Keratinocyte (primary cell): Measurements from ENCODE around the gene STUB1. TPM values are rescaled to one million over a fixed set of nuclear protein-coding genes. Genes with fewer than 3 reads are reported as not detected.

Experiments
- DNase-seq: peaks from one replicate; pipeline ENCODE4 v3.0.0-alpha.2; 2011; ENCODE audit warnings: low read depth, missing footprints, low spot score
- FAIRE-seq: peaks from 2 replicates; lab custom pipeline; 2011; peaks lifted over from hg19 to GRCh38; lab: Jason Lieb, UNC
- H2AFZ ChIP-seq: 2 replicates; pipeline ENCODE4 v1.6.0; 2012; ENCODE audit warnings: low read length, control low read depth, inconsistent platforms; ENCODE audit not compliant: control insufficient read depth
- H3K27ac ChIP-seq: 2 replicates; pipeline ENCODE4 v1.5.1; 2011; ENCODE audit warnings: low read length; ENCODE audit not compliant: control insufficient read depth, insufficient read depth
- H3K27me3 ChIP-seq: 3 replicates; pipeline ENCODE4 v1.6.0; 2011; ENCODE audit warnings: low read length; ENCODE audit not compliant: control insufficient read depth, insufficient read depth; ENCODE audit errors: extremely low read depth
- H3K36me3 ChIP-seq, 2 experiments: 2 replicates in 1 of 2; 3 replicates in 1 of 2; pipeline ENCODE4 v1.5.1; 2011; ENCODE audit warnings: low read length in 2 of 2, mild to moderate bottlenecking in 1 of 2; ENCODE audit not compliant: control insufficient read depth in 2 of 2, insufficient read depth in 2 of 2; ENCODE audit errors: extremely low read depth in 1 of 2
- H3K4me1 ChIP-seq: 3 replicates; pipeline ENCODE4 v1.5.1; 2011; ENCODE audit warnings: low read length; ENCODE audit not compliant: control insufficient read depth, insufficient read depth; ENCODE audit errors: extremely low read depth
- H3K4me2 ChIP-seq: 3 replicates; pipeline ENCODE4 v1.6.0; 2011; ENCODE audit warnings: low read depth, low read length; ENCODE audit not compliant: control insufficient read depth, insufficient read depth; ENCODE audit errors: extremely low read depth
- H3K4me3 ChIP-seq, 3 experiments: fragments of 200-600 bp in 1 of 3; sonication (generic) in 1 of 3; 2 replicates in 2 of 3; 3 replicates in 1 of 3; pipeline ENCODE4 v1.5.1; 2011 to 2016; ENCODE audit warnings: low read length in 3 of 3, mild to moderate bottlenecking in 3 of 3, control low read depth in 2 of 3, inconsistent platforms in 1 of 3, low read depth in 1 of 3, mixed read lengths in 1 of 3, mixed run types in 1 of 3, moderate library complexity in 1 of 3; ENCODE audit not compliant: control insufficient read depth in 2 of 3, insufficient read depth in 2 of 3; ENCODE audit errors: extremely low read depth in 1 of 3
- H3K79me2 ChIP-seq: 2 replicates; pipeline ENCODE4 v1.6.0; 2012; ENCODE audit warnings: low read length; ENCODE audit not compliant: control insufficient read depth, insufficient read depth
- H3K9ac ChIP-seq: 3 replicates; pipeline ENCODE4 v1.6.0; 2011; ENCODE audit warnings: low read length; ENCODE audit not compliant: control insufficient read depth, insufficient read depth; ENCODE audit errors: extremely low read depth
- H3K9me1 ChIP-seq: 3 replicates; pipeline ENCODE4 v1.6.0; 2011; ENCODE audit warnings: low read length; ENCODE audit not compliant: control insufficient read depth, insufficient read depth; ENCODE audit errors: extremely low read depth
- H3K9me3 ChIP-seq: 2 replicates; pipeline ENCODE4 v1.5.1; 2012; ENCODE audit warnings: low read depth, low read length; ENCODE audit not compliant: control insufficient read depth
- H4K20me1 ChIP-seq: 3 replicates; pipeline ENCODE4 v1.6.0; 2011; ENCODE audit warnings: low read length; ENCODE audit not compliant: control insufficient read depth, insufficient read depth; ENCODE audit errors: extremely low read depth
- EZH2 ChIP-seq: IDR thresholded peaks from one replicate; pipeline ENCODE4 v1.6.1; 2012; ENCODE audit warnings: inconsistent platforms, mild to moderate bottlenecking, low read length, moderate library complexity
- dilution Hi-C: fragments of 300-500 bp; cut with MboI; formaldehyde crosslinking; loops from one replicate; pipeline ENCODE4 v1.7.0; 2020; ENCODE audit warnings: low sequenced_read_pairs; ENCODE audit not compliant: extremely low pct_ligation_motif_present
- polyA plus RNA-seq, 5 experiments: library from polyadenylated mRNA; depleted of rRNA in 3 of 5; stranded (reverse) in 3 of 5; stranded (forward) in 1 of 5; unstranded in 1 of 5; fragments of >200 nt; gene quantifications; 1 replicate in 1 of 5; 2 replicates in 3 of 5; 3 replicates in 1 of 5; pipeline versions ENCODE4 v1.2.1 to v1.2.3, GENCODE V29; 2011 to 2012; ENCODE audit warnings: missing spikeins in 2 of 5, low read depth in 1 of 5, low replicate concordance in 1 of 5
- TF ChIP-seq, protein P1 (sequence below), 3 experiments: IDR thresholded peaks in 1 of 3; conservative IDR thresholded peaks in 1 of 3; optimal IDR thresholded peaks in 1 of 3; 2 replicates in 2 of 3; 3 replicates in 1 of 3; pipeline versions ENCODE3 to v1.5.1; 2011; ENCODE audit warnings: low read length in 3 of 3, mild to moderate bottlenecking in 3 of 3, moderate library complexity in 2 of 3, control low read depth in 1 of 3, inconsistent platforms in 1 of 3; ENCODE audit not compliant: insufficient read depth in 2 of 3; ENCODE audit errors: extremely low read depth in 1 of 3

The STUB1 gene
- polyA plus RNA-seq, 1 donor (not counting 4 experiments of a cell fraction or from before 2014, with no cell fraction given): 124 TPM

DNA sequence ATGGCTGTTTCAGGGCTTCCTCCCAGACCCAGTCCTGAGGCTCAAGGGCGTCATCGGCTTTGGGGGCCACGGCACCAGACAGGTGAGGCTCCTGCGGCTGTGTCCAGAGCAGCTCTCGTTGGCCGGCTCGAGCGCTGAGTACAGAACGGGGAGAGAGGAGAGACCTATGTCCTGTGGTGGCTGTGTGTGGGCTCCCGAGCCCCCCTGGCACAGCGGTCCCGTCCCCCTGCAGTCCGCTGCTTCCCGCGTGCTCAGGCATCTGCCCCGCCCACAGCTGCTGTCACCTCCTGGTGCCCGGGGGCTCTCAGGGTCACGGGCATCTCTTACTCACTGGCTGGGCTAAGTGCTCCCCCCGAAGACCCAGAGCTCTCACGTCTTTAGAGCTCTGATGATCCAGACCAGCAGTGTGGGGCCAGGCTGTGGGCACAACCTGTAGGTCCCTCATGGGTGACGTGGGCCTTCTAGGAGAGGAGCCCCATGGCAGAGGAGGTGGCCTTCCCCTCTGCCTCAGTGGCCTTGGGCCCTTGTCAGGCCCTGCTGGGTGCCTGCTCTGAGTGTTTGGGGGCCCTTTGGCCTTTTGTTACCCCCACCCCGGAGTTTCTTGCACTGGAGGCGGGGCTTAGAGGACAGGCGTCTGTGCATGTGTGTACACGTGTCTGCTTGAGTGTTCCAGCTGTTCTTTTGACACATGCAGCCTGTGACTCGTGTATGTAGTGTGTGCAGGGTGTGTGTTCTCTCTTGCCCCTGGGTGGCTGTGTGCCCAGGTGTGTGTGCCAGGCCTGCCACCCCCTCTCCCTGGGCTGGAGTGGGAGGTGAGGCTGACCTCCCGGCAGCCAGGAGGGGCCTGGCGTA, 27.5 kb upstream of the STUB1 start:
- Histone ChIP-seq H3K4me3 (no peak overlapping the region), H4K20me1 (no peaks in the 10 kb centered on the region), H3K27ac (no peak overlapping the region), H3K36me3 (peaks cover 6 to 7% of the 10 kb centered on the region in 2 experiments), H3K9me1 (no peaks in the 10 kb centered on the region), H3K79me2 (peaks cover 4% of the 10 kb centered on the region), H3K9ac (no peak overlapping the region), H3K4me2 (no peak overlapping the region), H3K27me3 (no peaks in the 10 kb centered on the region), H3K4me1 (peaks cover 11% of the 10 kb centered on the region), H3K9me3 (no peaks in the 10 kb centered on the region), H2AFZ (no peak overlapping the region)
- TF ChIP-seq EZH2: no peak
- TF ChIP-seq, protein P1, sequence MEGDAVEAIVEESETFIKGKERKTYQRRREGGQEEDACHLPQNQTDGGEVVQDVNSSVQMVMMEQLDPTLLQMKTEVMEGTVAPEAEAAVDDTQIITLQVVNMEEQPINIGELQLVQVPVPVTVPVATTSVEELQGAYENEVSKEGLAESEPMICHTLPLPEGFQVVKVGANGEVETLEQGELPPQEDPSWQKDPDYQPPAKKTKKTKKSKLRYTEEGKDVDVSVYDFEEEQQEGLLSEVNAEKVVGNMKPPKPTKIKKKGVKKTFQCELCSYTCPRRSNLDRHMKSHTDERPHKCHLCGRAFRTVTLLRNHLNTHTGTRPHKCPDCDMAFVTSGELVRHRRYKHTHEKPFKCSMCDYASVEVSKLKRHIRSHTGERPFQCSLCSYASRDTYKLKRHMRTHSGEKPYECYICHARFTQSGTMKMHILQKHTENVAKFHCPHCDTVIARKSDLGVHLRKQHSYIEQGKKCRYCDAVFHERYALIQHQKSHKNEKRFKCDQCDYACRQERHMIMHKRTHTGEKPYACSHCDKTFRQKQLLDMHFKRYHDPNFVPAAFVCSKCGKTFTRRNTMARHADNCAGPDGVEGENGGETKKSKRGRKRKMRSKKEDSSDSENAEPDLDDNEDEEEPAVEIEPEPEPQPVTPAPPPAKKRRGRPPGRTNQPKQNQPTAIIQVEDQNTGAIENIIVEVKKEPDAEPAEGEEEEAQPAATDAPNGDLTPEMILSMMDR (optimal IDR thresholded peaks at IDR 0.05 in 1 of 3, IDR thresholded peaks at IDR 0.05 in 1 of 3, conservative IDR thresholded peaks at IDR 0.05 in 1 of 3; ENCODE audit: extremely low read depth in 1 of 3, insufficient read depth in 2 of 3, low read length in 3 of 3): no peak
- dilution Hi-C loops: no loop called here
- no peak for FAIRE-seq
- no peak for DNase-seq

DNA sequence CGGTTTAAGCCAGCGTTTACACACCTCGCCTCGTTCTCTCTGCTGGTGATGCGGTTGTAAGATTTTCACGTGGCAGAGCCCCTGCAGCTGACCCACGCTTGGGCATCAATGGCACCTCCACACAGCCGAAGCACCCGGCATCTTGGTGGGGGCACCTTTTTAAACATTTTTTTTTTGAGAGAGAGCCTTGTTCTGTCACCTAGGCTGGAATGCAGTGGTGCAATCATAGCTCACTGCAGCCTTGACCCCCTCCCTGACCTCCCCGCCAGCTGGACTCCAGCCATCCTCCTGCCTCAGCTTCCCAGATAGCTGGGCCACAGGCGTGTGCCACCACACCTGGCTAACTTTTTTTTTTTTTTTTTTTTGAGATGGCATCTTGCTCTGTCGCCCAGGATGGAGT, 26.2 kb upstream of the STUB1 start:
- dilution Hi-C loops: no loop called here
- H3K9ac ChIP-seq: no peak overlapping the region
- no peaks in the 10 kb centered on the region for H3K9me3 ChIP-seq
- no peak overlapping the region for H2AFZ ChIP-seq
- peaks cover 7% of the 10 kb centered on the region for H3K4me1 ChIP-seq
- H3K27me3 ChIP-seq: no peaks in the 10 kb centered on the region
- DNase-seq: no peak
- peaks cover 3% of the 10 kb centered on the region for H3K79me2 ChIP-seq
- peaks cover 6 to 7% of the 10 kb centered on the region in 2 experiments for H3K36me3 ChIP-seq
- H3K27ac ChIP-seq: no peak overlapping the region
- no peak for FAIRE-seq
- no peaks in the 10 kb centered on the region for H4K20me1 ChIP-seq
- no peak overlapping the region for H3K4me2 ChIP-seq
- H3K9me1 ChIP-seq: no peaks in the 10 kb centered on the region
- no peak for TF ChIP-seq EZH2
- TF ChIP-seq, protein P1 (optimal IDR thresholded peaks at IDR 0.05 in 1 of 3, IDR thresholded peaks at IDR 0.05 in 1 of 3, conservative IDR thresholded peaks at IDR 0.05 in 1 of 3; ENCODE audit: extremely low read depth in 1 of 3, insufficient read depth in 2 of 3, low read length in 3 of 3): no peak
- no peak overlapping the region for H3K4me3 ChIP-seq
